Vagina (tissue), 2 donors: ENCODE results near the gene ALKBH5. TPM values are rescaled to one million over a fixed set of nuclear protein-coding genes. Genes with fewer than 3 reads are reported as not detected.

Source experiments
- DNase-seq, 2 donors: peaks; one replicate each; pipeline ENCODE4 v3.0.0-alpha.2; 2017; ENCODE audit errors: extremely low spot score in 2 of 2
- H3K27ac ChIP-seq: fragments of 200-600 bp; sonication (generic); one replicate; pipeline ENCODE4 v1.5.1; 2019
- H3K27me3 ChIP-seq: fragments of 200-600 bp; sonication (generic); one replicate; pipeline ENCODE4 v1.5.1; 2019
- H3K36me3 ChIP-seq, 2 donors: fragments of 200-600 bp; sonication (generic); one replicate each; pipeline ENCODE4 v1.5.1; 2017 to 2019
- H3K4me1 ChIP-seq: fragments of 200-600 bp; sonication (generic); one replicate; pipeline ENCODE4 v1.5.1; 2019
- H3K4me3 ChIP-seq, 2 donors: fragments of 200-600 bp; sonication (generic); 1 replicate in 1 of 2; 2 replicates in 1 of 2; pipeline ENCODE4 v1.5.1; 2016 to 2019
- H3K9me3 ChIP-seq: fragments of 200-600 bp; sonication (generic); one replicate; pipeline ENCODE4 v1.5.1; 2019
- CTCF ChIP-seq, 3 experiments: fragments of 450-650 bp in 2 of 3; fragments of 200-600 bp in 1 of 3; sonication (generic) in 1 of 3; IDR thresholded peaks; one replicate each; pipeline ENCODE4 v1.5.1; 2017 to 2019; ENCODE audit warnings: antibody characterized with exemption in 3 of 3, mild to moderate bottlenecking in 2 of 3, moderate library complexity in 2 of 3
- POLR2A ChIP-seq, 2 donors: fragments of 450-650 bp; IDR thresholded peaks; one replicate each; pipeline ENCODE4 v1.6.1; 2017; ENCODE audit warnings: antibody characterized with exemption in 2 of 2, mild to moderate bottlenecking in 2 of 2, moderate library complexity in 2 of 2
- POLR2AphosphoS5 ChIP-seq, 2 donors: sonication (generic); formaldehyde crosslinking; IDR thresholded peaks; one replicate each; pipeline ENCODE4 v1.9.0; 2017; ENCODE audit warnings: antibody characterized with exemption in 2 of 2, mild to moderate bottlenecking in 2 of 2, low read depth in 1 of 2; ENCODE audit not compliant: insufficient read depth in 1 of 2
- intact Hi-C: fragments of 100-400 bp; cut with DNase I; formaldehyde crosslinking; loops from one replicate; pipeline ENCODE4 v1.15.1; 2023
- total RNA-seq: library from RNA; depleted of rRNA; stranded (reverse); fragments of >200 nt; gene quantifications from one replicate; pipeline ENCODE4 v1.2.3, GENCODE V29; 2016

ALKBH5 gene
- total RNA-seq, 1 donor from 2014 or later, result 77.3 TPM

DNA sequence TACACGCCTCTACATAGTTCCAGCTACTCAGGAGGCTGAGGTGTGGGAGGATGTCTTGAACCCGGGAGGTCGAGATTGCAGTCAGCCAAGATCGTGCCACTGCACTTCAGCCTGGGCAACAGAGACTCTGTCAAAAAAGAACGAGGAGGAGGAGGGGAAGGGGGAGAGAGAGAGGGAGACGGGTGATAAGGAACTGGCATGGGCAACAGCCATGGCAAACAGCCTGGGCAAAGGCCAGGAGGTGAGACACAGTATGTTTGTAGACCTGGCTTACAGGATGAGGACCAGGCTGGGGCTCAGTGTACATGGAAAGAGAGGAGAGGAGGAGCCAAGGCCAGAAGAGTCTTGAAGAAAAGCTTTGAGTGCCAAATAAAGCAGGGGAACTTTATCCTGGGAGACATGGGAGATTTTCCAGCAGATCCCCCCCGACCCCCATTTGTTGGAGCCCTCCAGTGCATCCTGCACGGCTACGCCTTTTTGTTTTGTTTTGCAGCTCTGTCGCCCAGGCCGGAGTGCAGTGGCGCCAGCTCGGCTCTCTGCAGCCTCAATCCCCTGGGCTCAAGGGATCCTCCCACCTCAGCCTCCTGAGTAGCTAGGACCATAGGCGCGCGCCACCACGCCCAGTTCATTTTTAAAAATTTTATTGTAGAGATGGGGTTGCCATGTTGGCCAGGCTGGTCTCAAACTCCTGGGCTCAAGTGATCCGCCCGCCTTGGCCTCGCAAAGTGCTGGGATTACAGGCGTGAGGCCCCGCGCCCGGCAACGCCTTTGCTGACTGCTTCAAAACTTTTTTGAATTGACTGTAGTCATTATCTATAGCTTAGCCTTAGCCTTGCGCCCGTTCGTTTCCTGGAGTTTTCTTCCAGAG, 1.3 kb upstream of the ALKBH5 start:
- H3K27ac ChIP-seq, result peak overlapping the region; percentile 99
- intact Hi-C loops, result no loop called here
- H3K4me3 ChIP-seq, result peak overlapping the region; percentile 92 to 98
- DNase-seq, result no peak
- H3K9me3 ChIP-seq, result no peaks in the 10 kb centered on the region
- no peaks in the 10 kb centered on the region for H3K36me3 ChIP-seq
- TF ChIP-seq CTCF (IDR thresholded peaks at IDR 0.05), result no peak
- no peak for TF ChIP-seq POLR2A (IDR thresholded peaks at IDR 0.05)
- TF ChIP-seq POLR2AphosphoS5 (IDR thresholded peaks at IDR 0.05; ENCODE audit: insufficient read depth in 1 of 2, low read depth in 1 of 2), result no peak
- no peaks in the 10 kb centered on the region for H3K27me3 ChIP-seq
- H3K4me1 ChIP-seq, result peaks cover 45% of the 10 kb centered on the region

GRCh38 chr17:18182978-18183333, 672 bp upstream of the ALKBH5 start:
- H3K4me1 ChIP-seq, result peaks cover 51% of the 10 kb centered on the region
- intact Hi-C loops, result no loop called here
- TF ChIP-seq CTCF (IDR thresholded peaks at IDR 0.05) (no peak), POLR2AphosphoS5 (IDR thresholded peaks at IDR 0.05; ENCODE audit: insufficient read depth in 1 of 2, low read depth in 1 of 2) (peak in 1 of 2 donors; percentile 84), POLR2A (IDR thresholded peaks at IDR 0.05) (no peak)
- H3K27me3 ChIP-seq, result no peaks in the 10 kb centered on the region
- peak overlapping the region; percentile 99 for H3K27ac ChIP-seq
- peak overlapping the region; percentile 92 to 98 for H3K4me3 ChIP-seq
- no peak for DNase-seq
- no peaks in the 10 kb centered on the region for H3K9me3 ChIP-seq
- no peaks in the 10 kb centered on the region for H3K36me3 ChIP-seq

DNA sequence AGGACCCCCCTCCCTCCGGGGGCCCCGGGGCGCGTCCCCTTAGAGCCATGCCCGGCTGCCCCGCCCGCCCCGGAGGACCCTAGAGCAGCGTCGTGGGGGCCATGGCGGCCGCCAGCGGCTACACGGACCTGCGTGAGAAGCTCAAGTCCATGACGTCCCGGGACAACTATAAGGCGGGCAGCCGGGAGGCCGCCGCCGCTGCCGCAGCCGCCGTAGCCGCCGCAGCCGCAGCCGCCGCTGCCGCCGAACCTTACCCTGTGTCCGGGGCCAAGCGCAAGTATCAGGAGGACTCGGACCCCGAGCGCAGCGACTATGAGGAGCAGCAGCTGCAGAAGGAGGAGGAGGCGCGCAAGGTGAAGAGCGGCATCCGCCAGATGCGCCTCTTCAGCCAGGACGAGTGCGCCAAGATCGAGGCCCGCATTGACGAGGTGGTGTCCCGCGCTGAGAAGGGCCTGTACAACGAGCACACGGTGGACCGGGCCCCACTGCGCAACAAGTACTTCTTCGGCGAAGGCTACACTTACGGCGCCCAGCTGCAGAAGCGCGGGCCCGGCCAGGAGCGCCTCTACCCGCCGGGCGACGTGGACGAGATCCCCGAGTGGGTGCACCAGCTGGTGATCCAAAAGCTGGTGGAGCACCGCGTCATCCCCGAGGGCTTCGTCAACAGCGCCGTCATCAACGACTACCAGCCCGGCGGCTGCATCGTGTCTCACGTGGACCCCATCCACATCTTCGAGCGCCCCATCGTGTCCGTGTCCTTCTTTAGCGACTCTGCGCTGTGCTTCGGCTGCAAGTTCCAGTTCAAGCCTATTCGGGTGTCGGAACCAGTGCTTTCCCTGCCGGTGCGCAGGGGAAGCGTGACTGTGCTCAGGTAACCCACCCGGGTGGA, 759 bp downstream of the ALKBH5 start:
- H3K27ac ChIP-seq, result peak overlapping the region; percentile 99
- DNase-seq, result no peak
- H3K9me3 ChIP-seq, result no peaks in the 10 kb centered on the region
- H3K36me3 ChIP-seq, result no peaks in the 10 kb centered on the region
- H3K4me3 ChIP-seq, result peak overlapping the region; percentile 92 to 98
- H3K27me3 ChIP-seq, result no peaks in the 10 kb centered on the region
- intact Hi-C loops, result loop anchor here (5.0 kb wide), 1 partner anchor 38 kb away; no protein-coding TSS in a partner anchor
- TF ChIP-seq POLR2AphosphoS5 (IDR thresholded peaks at IDR 0.05; ENCODE audit: insufficient read depth in 1 of 2, low read depth in 1 of 2), result peak in 1 of 2 donors; percentile 62
- TF ChIP-seq CTCF (IDR thresholded peaks at IDR 0.05), result no peak
- H3K4me1 ChIP-seq, result peaks cover 66% of the 10 kb centered on the region

DNA sequence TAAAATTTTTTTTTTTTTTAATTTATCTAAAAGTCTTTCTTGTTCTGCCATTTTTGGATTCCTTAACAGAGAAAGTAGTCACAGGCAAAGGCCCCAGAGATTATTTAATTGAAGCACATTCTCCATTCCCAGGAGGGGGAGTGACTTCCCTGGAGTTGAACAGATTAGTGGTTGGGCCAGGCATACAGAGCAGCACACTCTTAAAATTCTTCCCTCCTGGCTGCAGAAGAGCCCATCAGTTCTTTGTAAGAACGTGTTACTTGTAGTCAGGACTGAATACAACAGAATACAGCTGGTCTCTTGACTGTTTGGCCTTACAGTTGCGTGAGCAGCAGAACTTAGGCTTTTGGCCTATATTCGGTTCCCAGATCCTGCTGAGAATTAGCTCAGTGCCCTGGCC, 1.8 kb downstream of the ALKBH5 start:
- peak overlapping the region; percentile 99 for H3K27ac ChIP-seq
- no peak for DNase-seq
- TF ChIP-seq POLR2AphosphoS5 (IDR thresholded peaks at IDR 0.05; ENCODE audit: insufficient read depth in 1 of 2, low read depth in 1 of 2) (no peak), POLR2A (IDR thresholded peaks at IDR 0.05) (no peak), CTCF (IDR thresholded peaks at IDR 0.05) (no peak)
- H3K9me3 ChIP-seq, result no peaks in the 10 kb centered on the region
- H3K4me3 ChIP-seq, result peak overlapping the region; percentile 92 to 98
- peaks cover 76% of the 10 kb centered on the region for H3K4me1 ChIP-seq
- intact Hi-C loops, result loop anchor here (5.0 kb wide), 1 partner anchor 37 kb away; no protein-coding TSS in a partner anchor
- H3K27me3 ChIP-seq, result no peaks in the 10 kb centered on the region
- H3K36me3 ChIP-seq, result peaks cover 0 to 6% of the 10 kb centered on the region in 2 donors
